Amygdala (tissue), 56 donors: Measurements from ENCODE around the gene NCAPH2.
A peak's percentile ranks its signal among the peaks of the same experiment; 100 is the strongest.
"Not testable (repeated sequence)": the region's sequence is repeated elsewhere in the genome, so short reads cannot be mapped to it uniquely, and the experiment has no call there.

Experiments used
- DNase-seq, 56 donors: peaks; one replicate each; lab custom pipeline; 2025; lab: John Stamatoyannopoulos, UW

Gene NCAPH2

DNA sequence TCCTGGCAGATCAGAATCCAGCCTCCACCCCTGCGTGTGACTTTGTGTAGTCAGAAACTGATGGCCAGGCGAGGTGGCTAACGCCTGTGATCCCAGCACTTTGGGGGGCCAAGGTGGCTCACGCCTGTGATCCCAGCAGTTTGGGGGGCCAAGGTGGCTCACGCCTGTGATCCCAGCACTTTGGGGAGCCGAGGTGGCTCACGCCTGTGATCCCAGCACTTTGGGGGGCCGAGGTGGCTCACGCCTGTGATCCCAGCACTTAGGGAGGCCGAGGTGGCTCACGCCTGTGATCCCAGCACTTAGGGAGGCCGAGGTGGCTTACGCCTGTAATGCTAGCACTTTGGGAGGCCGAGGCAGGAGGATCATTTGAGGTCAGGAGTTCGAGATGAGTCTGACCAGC lies 5.2 kb downstream of the NCAPH2 start:
- no peak for DNase-seq

GRCh38 chr22:50516068-50516467 lies 8.0 kb downstream of the NCAPH2 start:
- no peak for DNase-seq

- no peak for DNase-seq
Observed at GRCh38 chr22:50516891-50517290, 8.9 kb downstream of the NCAPH2 start.

GRCh38 chr22:50517495-50518260 lies 9.7 kb downstream of the NCAPH2 start:
- DNase-seq = no peak

GRCh38 chr22:50518606-50519005 lies 10.6 kb downstream of the NCAPH2 start:
- DNase-seq = no peak

GRCh38 chr22:50519151-50519550 lies 11.1 kb downstream of the NCAPH2 start:
- DNase-seq = no peak

- DNase-seq = not testable (repeated sequence)
Observed at GRCh38 chr22:50520184-50520583, 12.2 kb downstream of the NCAPH2 start.

DNA sequence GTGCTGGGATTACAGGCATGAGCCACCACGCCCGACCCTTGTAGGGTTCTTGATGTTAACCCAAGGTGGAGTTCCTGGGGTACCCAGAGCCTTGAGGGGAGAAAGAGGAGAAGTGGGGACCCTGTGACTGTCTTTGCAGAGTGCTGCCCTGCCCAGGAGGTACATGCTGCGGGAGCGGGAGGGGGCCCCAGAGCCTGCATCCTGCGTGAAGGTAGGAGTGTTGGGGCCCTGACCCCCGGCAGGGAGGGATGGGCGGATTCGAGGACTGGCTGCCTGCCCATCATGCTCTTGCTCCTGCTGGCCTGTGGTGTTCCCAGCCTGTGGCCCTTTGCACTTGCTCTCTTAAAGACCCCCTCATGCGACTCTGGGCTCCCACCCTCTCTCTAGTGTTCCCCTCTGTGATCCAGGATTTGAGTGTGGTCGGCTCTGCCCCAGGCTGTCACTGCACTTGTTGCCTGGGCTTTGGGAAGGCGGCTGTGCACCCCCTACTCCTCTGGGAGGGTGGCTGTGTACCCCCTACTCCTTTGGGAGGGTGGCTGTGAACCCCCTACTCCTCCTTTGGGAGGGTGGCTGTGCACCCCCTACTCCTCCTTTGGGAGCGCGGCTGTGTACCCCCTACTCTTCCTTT lies 12.9 kb downstream of the NCAPH2 start:
- no peak for DNase-seq

- no peak for DNase-seq
Observed at GRCh38 chr22:50521710-50522109, 13.7 kb downstream of the NCAPH2 start.

DNA sequence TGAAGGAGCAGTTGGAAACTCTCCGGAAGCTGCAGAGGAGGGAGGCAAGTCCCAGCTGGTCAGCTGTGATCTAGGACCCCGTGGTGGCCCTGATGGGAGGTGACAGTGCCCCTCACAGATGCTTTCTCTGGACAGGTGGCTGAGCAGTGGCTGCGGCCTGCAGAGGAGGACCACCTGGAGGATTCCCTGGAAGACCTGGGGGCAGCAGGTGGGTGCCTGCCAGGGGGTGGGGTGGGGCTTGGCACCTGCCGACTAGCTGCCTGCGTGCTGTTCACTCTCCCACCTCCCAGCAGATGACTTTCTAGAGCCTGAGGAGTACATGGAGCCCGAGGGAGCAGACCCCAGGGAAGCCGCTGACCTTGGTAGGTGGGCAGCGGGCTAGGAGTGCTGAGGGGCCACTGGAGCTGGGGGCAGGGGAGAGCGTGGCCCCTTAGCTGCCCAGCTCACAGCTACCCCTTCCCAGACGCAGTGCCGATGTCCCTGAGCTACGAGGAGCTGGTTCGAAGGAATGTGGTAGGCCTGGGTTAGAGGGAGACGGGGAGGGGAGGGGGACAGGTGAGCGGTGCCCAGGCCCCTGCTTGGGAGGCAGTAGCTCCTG lies 14.3 kb downstream of the NCAPH2 start:
- no peak for DNase-seq

GRCh38 chr22:50522806-50523438 lies 14.9 kb downstream of the NCAPH2 start:
- DNase-seq = no peak

DNA sequence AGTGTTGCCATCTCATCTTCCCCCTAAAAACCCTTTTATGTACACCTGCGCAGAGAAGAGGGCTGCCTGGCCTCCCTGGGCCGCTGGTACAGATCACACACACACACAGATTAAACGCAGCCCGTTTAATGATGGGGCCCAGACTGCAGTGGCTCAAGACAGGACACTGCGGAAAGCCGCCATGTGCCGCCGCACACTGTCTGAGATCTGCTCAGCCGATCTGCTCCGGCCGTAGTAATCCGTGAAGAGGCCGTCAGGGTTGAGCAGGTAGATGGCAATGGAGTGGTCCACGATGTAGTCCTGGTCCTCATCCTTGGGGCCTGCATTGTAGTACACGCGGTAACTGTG lies 15.4 kb downstream of the NCAPH2 start:
- no peak for DNase-seq

DNA sequence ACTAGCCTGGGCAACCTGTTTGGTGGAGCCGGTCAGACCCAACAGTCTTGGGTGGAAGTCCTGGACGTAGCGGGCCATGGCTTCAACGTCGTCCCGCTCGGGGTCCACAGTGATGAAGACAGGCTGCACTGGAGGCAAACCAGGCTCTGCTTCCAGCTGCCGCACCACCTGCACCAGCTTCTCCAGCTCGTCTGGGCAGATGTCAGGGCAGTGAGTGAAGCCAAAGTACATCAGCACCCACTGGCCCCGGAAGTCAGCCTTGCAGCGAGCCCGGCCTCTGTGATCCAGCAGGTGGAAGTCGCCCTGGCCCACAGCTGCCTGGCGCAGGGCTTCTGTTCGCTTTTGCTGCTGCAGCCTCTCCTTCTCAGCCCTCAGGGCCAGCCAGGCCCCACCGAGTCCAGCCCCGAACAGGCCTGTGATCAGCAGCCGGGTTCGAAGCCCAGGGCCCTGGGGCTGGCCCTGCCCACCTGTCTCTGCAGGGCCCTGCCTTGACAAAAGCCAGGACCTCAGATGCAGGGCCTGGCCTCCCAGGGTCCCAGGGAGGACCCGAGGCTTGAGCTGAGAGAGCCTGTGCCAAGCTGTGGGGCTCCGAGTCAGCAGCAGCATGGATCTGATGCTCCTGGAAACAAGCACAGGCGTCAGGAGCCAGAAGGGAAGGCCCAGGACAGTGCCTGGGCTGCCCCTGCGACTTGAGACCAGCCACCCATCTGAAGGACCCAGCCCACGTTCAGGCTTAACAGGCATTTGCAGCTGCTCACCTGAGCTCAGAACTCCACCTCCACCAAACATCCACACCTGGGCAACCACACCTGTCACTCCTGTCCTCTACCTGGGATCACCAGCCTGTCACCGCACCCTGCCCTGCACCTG lies 16.0 kb downstream of the NCAPH2 start:
- no peak for DNase-seq

- no peak for DNase-seq
Observed at GRCh38 chr22:50524676-50525103, 16.7 kb downstream of the NCAPH2 start.

GRCh38 chr22:50525104-50525857 lies 17.3 kb downstream of the NCAPH2 start, which contains the start of gene SCO2:
Gene SCO2, minus strand, starts transcription at chr22:50525598. Its CDS starts 1,187 bp downstream, at chr22:50524411.
- DNase-seq = peak; percentile 41 to 94 (median 88)

DNA sequence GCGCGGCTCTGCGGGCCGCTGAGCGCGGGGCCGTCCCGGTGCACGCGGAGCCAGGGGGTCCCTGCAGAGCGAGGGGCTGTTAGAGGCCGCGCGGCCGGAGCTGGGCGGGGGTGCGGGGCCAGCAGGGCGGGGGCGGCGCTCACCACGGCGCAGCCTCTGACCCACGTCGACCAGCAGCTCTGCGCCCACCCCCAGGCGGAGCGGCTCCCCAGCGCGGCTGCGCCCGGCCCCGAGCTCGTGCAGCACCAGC lies 17.8 kb downstream of the NCAPH2 start:
- peak in 12 of 56 donors; percentile 56 to 87 (median 80) for DNase-seq

DNA sequence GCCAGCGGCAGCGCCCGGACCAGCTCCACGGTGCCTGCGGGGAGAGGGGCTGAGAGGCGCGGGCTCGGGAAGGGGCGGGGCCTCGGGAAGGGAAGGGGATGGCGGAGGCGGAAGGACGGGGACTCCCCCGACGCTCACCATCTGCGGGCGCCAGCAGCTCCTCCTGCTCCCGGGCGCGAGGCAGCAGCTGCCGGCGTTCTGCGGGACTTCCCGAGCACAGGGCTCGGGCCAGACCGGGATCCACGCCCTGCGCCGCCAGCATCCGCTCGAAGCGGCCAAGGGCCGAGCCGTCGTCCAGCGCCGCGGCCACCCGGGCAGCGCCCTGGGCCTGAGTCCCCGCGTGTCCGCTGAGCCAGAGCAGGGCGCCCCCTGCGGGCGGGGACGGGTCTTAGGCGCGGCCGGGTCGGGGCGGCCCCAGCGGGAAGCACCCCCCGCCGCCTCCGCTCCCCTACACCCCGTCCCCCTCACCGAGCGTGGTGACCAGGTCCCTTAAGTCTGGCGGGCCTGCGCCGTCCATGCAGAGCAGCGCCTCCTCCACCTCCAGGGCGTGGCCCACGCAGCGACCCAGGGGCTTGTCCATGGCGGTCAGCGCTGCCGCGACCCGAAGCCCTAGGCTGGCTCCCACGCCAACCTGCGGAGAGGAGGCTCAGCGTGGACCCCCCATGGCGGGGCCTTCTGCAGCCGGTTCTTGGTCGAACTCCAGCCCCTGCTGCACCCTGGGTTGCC lies 18.2 kb downstream of the NCAPH2 start:
- peak in 33 of 56 donors; percentile 29 to 87 (median 67) for DNase-seq

- DNase-seq = no peak
Observed at GRCh38 chr22:50526834-50527801, 19.1 kb downstream of the NCAPH2 start.
